ENCODE measurements around the gene ACVR1C. TPM values are rescaled to one million over a fixed set of nuclear protein-coding genes. Genes with fewer than 3 reads are reported as not detected.

ACVR1C gene
- total and polyA plus RNA-seq, 2 of the 8 experiments (the other 6 are each of a cell fraction or from before 2014, with no cell fraction given) = 0.21 to 0.52 TPM

DNA sequence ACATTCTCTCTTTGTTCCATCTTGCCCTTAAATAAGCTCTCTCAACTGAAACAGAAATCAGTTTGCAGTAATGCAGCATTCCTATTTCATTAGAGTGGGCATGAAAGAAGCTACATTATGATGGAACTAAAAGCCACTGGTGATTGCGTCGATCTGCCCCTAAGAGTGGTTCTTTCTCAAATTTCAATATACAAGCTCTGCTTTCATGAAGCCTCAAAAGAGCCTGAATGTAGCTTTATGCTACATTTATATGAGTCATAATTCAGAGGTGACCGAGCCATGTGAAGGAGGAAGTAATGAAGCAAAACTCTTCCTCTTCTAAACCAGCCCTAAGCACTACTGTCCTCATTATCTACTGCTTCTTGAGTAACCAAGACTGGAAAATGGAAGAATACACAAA, 120.0 kb downstream of the ACVR1C start (continued):
- TF ChIP-seq CHD2 (IDR thresholded peaks at IDR 0.05; ENCODE audit: low read length) (no peak), BRCA1 (IDR thresholded peaks at IDR 0.05; ENCODE audit: low read depth, low read length) (no peak), EP300 (IDR thresholded peaks at IDR 0.05; ENCODE audit: borderline replicate concordance in 1 of 2, low read depth in 2 of 2, low read length in 2 of 2) (no peak), BACH1 (IDR thresholded peaks at IDR 0.05; ENCODE audit: low read length) (no peak), KDM5A (IDR thresholded peaks at IDR 0.05; ENCODE audit: low read length) (no peak)

Measured in H1 (cell line).